NCI-H774 (cell line): ENCODE data around the gene ZNF174.

Experiments
- DNase-seq: peaks from one replicate; lab custom pipeline; 2025; lab: John Stamatoyannopoulos, UW

Gene ZNF174

DNA sequence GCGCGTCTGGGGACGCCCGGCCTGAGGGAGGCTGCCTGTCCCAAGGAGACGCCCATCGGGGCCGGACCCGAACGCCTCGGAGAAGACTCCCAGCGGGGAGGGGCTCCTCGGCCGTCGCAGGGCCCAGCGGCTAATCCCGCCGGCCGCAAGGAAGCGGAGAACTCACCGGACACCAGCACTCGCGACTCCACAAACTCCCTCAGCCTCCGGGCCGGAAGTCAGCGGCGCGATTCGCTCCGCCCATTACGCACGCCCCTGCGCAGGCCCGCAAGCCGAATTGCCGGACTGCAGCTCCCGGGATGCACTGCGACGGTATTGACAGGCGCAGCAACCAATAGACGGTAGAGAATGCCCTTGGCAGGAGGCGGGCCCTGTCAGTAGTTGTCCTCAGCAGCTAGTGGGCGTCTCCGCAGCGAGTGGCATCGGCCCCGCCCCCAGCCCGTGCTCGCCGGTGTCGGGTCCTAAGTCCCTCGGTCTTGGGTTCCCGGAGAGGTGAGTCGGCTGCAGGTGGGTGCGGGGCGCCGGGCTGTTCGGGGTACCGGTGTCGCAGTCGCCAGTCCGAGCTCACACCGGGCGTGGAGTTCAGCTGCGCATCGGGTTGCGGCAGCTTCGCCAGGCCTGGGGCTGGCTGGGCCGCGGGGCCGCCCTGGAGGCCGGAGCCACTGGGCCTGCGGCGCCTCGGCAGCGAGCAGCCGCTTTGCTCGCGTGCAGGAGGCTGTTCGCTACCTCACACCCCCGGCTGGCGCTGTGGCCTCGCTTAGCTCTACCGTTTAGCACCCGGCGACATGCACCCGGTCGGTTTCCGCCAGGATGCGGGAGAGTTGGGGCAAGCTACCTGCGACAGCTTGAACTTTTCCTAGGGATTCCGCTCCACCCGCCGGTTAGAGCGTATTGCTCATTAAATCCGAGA lies at the start of gene ZNF174, which contains the start of gene ZSCAN32:
TSS of gene ZNF174 (plus strand) at position 437 of the 910 bp plus-strand sequence. CDS start 790 bp downstream, outside the sequence.
TSS of gene ZSCAN32 (minus strand) at position 226 of the 910 bp plus-strand sequence. CDS start 3,447 bp downstream, outside the sequence.
- DNase-seq, result peak; percentile 97

DNA sequence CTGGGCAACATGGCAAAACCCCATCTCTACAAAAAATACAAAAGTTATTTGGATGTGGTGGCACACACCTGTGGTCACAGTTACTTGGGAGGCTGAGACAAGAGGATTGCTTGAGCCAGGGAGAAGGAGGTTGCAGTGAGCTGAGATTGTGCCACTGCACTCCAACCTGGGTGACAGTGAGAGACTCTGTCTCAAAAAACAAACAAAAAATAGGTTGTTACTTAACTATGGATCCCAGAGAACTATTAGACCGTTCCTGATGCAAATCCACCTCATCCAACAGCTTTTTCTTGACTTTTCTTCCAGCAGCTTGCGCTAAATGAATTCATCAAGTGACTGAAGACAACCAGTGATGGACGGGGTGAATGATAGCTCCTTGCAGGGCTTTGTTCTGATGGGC lies 45.4 kb upstream of the ZNF174 start, which contains the start of gene OR2C1:
TSS of gene OR2C1 (plus strand) at position 301 of the 400 bp plus-strand sequence. CDS start at position 353, 52 bp downstream.
- no peak for DNase-seq

DNA sequence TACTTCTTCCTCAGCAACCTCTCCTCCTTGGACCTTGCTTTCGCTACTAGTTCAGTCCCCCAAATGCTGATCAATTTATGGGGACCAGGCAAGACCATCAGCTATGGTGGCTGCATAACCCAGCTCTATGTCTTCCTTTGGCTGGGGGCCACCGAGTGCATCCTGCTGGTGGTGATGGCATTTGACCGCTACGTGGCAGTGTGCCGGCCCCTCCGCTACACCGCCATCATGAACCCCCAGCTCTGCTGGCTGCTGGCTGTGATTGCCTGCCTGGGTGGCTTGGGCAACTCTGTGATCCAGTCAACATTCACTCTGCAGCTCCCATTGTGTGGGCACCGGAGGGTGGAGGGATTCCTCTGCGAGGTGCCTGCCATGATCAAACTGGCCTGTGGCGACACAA lies 44.9 kb upstream of the ZNF174 start:
- no peak for DNase-seq

DNA sequence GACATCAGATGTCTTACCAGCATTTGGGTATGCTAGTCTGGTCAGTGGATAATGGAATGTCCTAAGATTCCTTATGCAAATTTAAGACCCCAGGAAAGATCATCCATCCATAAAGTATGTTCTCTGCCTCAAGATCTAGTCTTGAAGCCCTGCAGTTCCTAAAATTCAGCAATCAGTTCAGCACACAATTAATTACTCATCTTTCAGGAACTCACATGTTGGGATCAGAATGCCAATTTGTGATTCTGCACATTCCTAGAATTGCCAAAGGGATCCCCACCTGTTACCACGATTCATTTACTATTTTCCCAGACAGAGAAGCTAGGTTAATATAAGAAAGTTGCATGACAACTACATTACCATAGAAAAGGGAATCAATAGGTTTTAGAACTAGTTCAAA lies 42.1 kb upstream of the ZNF174 start:
- DNase-seq, result no peak

DNA sequence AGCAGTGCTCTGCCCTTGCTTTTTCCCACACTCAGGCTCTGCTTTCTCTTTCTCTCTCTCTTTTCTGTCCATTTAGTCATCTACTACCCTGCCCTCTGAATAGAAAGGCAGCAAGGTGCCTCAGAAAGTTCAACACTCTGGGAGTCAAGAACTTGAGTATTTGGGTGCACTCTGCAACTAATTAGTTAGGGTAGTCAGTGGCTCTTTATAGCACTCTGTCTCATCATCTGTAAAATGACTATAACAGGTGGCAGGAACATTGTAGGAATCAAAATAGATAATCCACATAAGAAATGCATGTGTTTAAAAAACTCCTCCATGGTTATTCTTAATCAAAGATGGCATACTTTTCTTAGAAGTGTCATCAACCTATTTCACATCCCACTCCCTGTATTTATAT lies 38.1 kb upstream of the ZNF174 start:
- DNase-seq, result no peak

DNA sequence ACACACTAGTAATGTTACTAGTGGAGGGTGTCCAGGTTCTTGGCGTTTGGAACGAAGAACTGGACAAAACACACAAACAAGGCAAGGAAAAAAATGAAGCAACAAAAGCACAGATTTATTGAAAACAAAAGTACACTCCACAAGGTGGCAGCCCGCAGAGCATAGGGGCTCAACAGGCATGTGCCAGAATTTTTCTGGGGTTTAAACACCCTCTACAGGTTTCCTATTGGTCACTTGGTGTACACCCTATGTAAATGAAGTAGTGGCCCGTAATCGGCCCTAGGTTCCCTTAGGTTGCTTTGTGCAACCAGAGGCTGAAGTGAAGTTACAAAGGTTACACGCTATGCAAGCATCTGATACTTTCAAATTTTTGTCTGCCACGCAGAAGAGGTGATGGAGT lies 37.2 kb upstream of the ZNF174 start:
- no peak for DNase-seq

DNA sequence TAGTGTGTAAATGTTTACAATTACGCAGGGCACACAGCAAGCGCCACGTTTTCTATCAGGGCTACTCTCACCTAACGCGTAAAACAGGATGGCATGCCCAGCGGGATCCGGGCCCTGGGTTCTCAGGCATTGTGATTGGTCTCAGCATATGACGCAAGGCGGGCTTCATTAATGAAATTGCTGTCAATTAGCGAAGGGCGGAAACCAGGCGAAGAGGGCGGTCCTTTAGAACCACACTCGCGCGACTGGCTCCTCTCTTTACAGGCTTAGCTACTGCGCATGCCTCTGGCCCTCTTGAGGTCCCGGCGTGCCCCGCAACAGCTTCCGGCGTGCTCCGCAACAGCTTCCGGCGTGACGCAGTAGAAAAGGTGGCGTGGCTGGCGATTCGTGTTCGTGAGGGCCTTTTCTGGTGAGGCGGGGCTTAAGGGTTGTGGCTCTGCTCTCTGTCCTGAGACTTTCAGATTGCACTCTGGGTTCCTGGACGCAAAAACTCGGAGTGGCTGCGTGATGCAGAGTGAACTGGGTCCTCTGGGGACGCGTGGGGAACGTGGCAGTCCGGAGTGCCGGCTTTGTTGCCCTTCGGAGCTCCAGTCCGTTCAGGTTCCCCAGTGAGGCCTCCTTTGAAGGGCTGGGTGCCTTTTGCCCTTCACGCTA lies 36.1 kb upstream of the ZNF174 start:
- peak; percentile 90 for DNase-seq

DNA sequence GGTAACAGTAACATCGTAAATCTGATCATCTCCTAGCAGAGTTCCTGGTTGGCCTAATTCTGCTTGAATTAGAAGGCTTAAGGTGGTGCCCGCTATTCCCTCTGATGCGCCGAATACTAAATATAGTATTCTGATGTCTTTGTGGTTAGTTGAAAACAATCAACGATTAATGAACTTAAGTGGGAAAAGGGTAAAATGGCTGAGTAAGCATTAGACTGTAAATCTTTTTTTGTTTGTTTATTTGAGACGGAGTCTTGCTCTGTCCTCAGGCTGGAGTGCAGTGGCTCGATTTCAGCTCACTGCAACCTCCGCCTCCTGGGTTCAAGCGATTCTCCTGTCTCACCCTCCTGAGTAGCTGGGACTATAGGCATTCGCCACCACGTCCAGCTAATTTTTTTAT lies 31.9 kb upstream of the ZNF174 start:
- DNase-seq, result no peak

DNA sequence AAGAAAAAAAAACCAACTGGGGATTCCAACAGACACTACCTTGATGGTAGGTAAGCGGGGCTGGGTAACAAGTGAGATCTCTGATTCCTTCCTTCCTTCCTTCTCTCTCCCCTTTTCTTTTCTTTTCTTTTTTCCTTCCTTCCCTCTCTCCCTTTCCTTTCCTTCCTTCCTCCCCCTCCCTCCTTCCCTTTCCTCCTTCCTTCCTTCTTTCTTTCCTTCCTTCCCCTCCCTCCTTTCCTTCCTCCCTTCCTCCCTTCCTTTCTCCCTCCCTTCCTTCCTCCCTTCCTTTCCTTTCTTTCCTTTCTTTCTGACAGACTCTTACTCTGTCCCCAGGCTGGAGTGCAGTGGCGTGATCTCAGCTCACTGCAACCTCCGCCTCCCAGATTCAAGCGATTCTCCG lies 25.3 kb upstream of the ZNF174 start:
- no peak for DNase-seq

DNA sequence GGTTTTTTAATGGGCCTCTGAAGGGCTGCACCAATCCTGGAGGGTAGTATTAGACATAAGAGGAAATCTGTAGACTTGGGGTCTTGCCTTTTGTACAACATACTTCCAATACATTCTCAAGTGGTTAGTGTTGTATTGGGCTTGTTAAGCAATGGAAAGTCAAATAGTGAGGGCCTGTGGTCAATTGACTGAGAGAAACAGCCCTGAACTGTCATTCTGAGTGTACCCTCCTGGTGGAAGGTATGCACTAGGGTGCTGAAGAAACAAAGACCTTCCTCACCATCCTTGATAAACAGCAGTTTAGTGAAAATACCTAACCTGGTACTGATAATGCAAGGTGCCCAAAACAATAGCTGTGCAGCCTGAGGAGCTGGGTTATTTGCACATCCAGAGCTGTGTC lies 23.1 kb upstream of the ZNF174 start:
- no peak for DNase-seq

DNA sequence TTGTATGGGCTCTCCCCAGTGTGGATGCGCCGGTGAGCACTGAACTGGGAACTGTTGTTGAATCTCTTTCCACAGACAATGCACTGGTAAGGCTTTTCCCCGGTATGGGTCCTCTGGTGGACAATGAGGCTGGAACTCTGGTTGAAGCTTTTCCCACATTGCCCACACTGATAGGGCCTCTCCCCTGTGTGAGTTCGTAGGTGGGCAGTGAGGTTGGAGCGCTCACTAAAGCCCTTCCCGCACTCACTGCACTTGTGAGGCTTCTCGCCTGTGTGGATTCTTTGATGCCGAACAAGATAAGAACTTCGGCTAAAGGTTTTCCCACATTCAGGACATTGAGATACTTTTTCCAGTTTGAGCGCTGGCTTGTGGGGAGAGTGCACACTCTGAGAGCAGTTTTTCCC lies 18.0 kb upstream of the ZNF174 start:
- no peak for DNase-seq

DNA sequence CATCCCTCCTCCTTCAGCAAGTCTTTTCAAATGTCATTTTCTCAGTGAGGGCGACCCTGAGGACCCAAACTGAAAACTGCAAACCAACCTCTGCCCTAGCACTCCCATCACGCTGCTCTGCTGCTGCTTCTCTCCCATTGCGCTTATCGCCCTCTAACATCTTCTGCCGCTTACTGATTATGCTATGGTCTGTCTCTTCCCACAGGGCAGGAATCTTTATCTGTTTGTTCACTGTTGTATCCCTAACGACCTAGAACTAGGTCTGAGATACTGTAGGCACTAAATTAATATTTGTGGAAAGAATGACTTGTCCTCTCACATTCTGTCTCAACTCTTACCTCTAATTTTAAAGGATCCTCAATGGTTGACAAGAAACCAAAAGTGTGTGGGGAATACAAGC lies 12.7 kb upstream of the ZNF174 start:
- DNase-seq, result no peak

DNA sequence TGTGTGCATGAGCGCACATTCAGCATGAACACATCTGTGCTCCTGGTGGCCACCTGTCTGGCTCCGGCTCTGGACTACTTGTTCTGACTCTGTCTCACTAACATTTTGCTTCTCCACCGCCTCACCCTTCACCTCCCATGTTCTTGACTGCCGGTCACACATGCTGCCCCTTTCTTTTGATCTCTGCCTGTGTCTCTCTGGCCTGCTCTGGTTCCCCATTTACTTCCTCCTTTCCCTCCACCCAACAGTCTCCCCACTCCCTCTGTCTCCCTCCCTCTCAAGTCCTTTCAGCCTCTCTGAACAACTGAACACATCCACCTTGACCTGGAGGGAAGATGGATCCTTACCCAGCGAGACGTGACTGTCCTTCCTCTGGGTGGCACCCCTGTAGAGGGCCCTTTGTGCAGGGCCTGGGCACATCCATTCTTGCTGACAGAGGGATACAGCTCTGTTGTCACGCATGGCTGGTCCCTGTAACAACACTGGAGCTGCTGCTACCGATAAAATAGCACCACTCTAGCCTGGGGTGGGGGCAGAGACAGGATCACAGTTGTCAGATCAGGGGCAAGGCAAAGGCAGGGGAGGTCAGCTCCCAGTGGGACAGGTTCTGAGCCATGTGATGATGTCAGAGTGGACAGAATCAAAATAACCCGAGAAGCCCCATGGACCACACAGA lies 11.2 kb upstream of the ZNF174 start:
- no peak for DNase-seq

DNA sequence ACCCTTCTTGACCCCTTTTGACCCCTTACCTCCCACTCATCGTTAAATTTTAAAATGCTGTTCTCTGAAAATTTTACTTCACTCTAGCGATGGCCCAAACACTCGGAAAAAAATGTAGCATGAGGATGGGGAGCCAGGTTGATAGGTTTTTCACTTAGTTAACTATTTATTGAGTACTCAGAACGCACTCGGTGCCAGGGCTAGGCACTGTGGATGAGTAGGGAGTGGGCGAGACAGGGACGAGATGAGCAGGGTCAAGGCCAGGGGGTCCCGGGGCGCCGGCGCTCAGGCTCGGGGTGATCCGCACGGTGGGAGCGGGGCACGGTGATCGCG lies 603 bp upstream of the ZNF174 start:
- DNase-seq, result no peak

DNA sequence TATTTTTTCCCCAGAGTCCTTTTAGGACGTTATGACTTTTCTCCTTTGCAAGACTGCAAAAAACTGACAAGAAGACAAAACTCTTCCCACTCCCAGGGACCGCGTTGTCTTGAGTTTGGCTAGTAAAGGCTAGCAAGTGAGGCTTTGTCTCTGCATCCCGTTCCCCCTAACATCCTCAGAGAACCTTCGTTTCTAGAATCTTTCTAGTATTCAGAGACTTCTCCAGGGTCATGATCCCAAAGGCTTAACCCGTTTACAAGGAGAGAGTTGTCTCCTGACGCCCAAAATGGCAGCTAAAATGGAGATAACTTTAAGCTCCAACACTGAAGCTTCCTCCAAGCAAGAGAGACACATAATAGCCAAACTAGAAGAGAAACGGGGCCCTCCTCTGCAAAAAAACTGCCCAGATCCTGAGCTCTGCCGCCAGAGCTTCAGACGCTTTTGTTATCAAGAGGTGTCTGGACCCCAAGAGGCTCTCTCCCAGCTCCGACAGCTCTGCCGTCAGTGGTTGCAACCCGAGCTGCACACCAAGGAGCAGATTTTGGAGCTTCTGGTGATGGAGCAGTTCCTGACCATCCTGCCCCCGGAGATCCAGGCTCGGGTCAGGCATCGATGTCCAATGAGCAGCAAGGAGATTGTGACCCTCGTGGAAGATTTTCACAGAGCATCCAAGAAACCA lies 843 bp downstream of the ZNF174 start:
- no peak for DNase-seq

DNA sequence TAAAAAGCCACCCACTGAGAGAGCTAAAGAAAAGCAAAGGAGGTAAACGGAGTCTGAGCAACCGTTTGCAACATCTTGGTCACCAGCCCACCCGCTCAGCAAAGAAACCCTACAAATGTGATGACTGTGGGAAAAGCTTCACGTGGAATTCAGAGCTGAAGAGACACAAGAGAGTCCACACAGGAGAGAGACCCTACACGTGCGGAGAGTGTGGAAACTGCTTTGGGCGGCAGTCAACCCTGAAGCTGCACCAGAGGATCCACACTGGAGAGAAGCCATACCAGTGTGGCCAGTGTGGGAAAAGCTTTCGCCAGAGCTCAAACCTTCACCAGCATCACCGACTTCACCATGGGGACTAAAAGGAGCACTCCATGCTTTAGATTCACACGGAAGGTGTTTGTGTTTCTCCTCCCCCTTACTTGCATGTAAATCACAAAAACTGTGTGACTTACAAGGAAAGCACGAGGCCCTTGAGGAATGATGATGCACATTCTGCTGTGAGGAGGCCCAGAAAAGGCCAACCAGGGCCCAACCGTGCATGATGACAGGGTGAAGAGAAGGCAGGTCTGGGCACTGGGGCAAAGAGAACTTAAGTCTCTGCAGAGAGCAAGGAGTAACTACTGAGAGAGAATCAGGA lies 7.7 kb downstream of the ZNF174 start:
- DNase-seq, result no peak

DNA sequence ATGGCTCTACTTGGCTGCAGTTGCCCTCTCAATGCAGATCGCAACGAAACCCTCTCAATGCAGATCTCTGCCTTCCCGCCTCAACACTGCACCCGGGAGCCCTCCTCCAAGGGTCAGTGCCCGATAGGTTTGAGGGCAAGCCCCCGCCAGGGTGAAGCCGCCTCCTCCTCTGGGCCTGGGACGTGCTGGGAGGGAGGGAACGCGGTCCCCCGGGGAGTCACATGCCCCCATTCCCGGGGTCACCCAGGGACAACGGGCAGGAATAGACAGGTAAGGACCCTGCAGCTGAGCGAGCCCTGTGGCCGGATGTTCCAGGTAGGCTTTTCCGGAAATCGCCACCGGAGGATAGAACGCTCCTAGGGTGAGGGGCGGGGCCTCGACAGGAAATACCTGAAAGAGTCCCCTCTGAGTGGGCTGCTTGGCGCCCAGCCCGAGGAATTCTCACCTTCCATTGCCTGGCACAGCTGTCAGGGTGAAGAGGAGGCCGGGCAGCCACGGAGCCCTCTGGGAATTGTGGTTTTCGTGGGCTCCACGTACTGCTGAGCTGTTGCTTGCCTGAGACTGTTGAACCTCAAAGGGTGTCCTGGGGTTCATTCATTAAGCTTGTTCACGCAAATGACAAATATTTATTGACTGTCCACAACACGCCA lies 12.8 kb downstream of the ZNF174 start:
- DNase-seq, result no peak

DNA sequence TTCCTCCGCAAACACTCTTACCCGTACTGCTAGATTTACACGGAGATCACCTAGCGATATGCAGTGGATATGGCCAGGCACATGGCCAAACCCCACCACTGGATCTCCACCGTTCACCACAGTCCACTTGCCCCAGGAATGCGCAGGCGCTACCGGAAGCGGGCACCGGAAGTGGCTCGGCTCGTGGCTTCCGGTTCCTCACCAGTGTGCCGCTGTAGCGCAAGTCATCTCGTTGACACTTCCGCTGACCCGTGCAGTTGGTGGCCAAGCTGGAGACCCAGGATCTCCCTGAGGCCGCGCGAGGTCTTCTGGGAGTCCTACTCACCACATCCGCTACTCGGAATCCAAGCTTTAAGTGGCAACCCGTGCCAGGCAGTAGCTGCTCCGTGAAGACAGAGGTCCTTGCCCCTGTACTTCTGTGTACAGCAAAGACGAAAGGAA lies 30.8 kb downstream of the ZNF174 start:
- DNase-seq, result no peak

DNA sequence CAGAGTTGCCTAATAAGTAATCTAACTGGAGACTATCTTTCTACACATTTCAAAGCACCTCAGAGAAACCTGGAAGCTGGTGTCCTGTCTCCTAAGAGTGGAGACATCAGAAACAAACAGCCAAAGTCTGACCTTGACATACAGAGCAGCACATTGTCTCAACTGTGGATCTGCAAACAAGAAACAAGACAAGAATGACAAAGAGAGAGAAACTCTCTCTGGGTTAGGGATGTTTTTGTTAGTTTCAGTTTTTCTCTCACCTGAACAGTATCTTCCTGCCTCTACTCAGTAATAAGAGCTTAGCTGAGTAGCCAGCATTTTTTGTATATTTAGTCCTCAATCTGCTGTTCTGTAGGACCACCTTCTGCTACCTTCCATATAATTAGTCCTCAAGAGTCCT lies 33.4 kb downstream of the ZNF174 start:
- DNase-seq, result no peak

DNA sequence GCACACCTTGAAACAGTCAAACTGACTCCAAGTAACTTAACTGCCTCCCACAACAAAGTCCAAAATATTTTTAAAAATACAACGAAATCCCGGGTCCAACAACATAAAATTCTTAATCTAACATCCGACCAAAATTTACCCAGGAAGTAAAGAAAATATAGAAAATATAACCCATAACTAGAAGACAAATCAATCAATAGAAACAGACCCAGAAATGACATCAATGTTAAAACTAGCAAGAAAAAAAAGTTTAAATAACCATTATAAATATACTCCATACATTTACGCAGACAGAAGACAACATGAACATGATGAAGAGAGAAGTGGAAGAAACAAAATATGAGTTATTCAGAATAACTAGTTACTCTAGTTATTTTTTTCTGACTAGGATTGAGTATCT lies 38.6 kb downstream of the ZNF174 start:
- DNase-seq, result no peak
